ENCODE data around the gene TMEM273.

TMEM273 gene

GRCh38 chr10:49144058-49144720, 44.0 kb downstream of the TMEM273 start:
- Histone ChIP-seq H3K27ac (ENCODE audit: low read depth, low read length) (no peak overlapping the region), H3K4me3 (ENCODE audit: low read depth in 1 of 2, low read length in 2 of 2) (no peak overlapping the region), H3K9me3 (ENCODE audit: control insufficient read depth in 1 of 2, low read length in 2 of 2) (no peaks in the 10 kb centered on the region), H3K9ac (ENCODE audit: low read depth in 1 of 2, low read length in 2 of 2) (no peak overlapping the region), H3K4me1 (ENCODE audit: control insufficient read depth in 1 of 2, insufficient read depth in 2 of 2, low read length in 2 of 2) (peaks cover 0 to 5% of the 10 kb centered on the region in 2 donors), H3K36me3 (ENCODE audit: control insufficient read depth in 1 of 2, insufficient read depth in 2 of 2, low read length in 2 of 2) (no peaks in the 10 kb centered on the region), H3K27me3 (ENCODE audit: control insufficient read depth in 1 of 2, insufficient read depth in 2 of 2, low read length in 2 of 2) (no peaks in the 10 kb centered on the region)

DNA sequence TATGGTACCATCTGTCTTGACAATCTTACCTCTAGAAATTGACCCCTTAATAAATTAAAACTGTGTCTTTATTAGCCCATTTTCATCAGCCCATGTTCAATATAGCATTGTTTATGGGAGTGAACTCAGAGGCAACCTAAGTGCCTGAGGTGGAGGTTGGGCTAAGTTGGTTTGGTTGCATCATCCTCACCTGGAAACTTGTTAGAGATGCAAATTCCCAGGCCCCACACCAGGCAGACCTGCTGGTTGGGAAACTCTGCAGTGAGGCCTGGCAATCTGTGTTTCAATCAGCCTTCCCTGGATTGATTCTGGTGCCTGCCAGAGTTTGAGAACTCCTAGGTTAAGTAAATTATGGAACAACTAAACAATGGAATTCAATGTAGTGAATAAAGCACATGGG, 44.9 kb downstream of the TMEM273 start:
- Histone ChIP-seq H3K27ac (ENCODE audit: low read depth, low read length) (no peak overlapping the region), H3K9me3 (ENCODE audit: control insufficient read depth in 1 of 2, low read length in 2 of 2) (no peaks in the 10 kb centered on the region), H3K36me3 (ENCODE audit: control insufficient read depth in 1 of 2, insufficient read depth in 2 of 2, low read length in 2 of 2) (no peaks in the 10 kb centered on the region), H3K27me3 (ENCODE audit: control insufficient read depth in 1 of 2, insufficient read depth in 2 of 2, low read length in 2 of 2) (no peaks in the 10 kb centered on the region), H3K4me1 (ENCODE audit: control insufficient read depth in 1 of 2, insufficient read depth in 2 of 2, low read length in 2 of 2) (peaks cover 0 to 5% of the 10 kb centered on the region in 2 donors), H3K9ac (ENCODE audit: low read depth in 1 of 2, low read length in 2 of 2) (no peak overlapping the region), H3K4me3 (ENCODE audit: low read depth in 1 of 2, low read length in 2 of 2) (no peak overlapping the region)

- Histone ChIP-seq H3K36me3 (ENCODE audit: control insufficient read depth in 1 of 2, insufficient read depth in 2 of 2, low read length in 2 of 2) (no peaks in the 10 kb centered on the region), H3K9ac (ENCODE audit: low read depth in 1 of 2, low read length in 2 of 2) (no peak overlapping the region), H3K4me1 (ENCODE audit: control insufficient read depth in 1 of 2, insufficient read depth in 2 of 2, low read length in 2 of 2) (peaks cover 0 to 5% of the 10 kb centered on the region in 2 donors), H3K4me3 (ENCODE audit: low read depth in 1 of 2, low read length in 2 of 2) (no peak overlapping the region), H3K9me3 (ENCODE audit: control insufficient read depth in 1 of 2, low read length in 2 of 2) (peaks cover 0 to under 1% of the 10 kb centered on the region in 2 donors), H3K27me3 (ENCODE audit: control insufficient read depth in 1 of 2, insufficient read depth in 2 of 2, low read length in 2 of 2) (no peaks in the 10 kb centered on the region), H3K27ac (ENCODE audit: low read depth, low read length) (no peak overlapping the region)
These were observed 46.5 kb downstream of the TMEM273 start for GRCh38 chr10:49141541-49142332.

DNA sequence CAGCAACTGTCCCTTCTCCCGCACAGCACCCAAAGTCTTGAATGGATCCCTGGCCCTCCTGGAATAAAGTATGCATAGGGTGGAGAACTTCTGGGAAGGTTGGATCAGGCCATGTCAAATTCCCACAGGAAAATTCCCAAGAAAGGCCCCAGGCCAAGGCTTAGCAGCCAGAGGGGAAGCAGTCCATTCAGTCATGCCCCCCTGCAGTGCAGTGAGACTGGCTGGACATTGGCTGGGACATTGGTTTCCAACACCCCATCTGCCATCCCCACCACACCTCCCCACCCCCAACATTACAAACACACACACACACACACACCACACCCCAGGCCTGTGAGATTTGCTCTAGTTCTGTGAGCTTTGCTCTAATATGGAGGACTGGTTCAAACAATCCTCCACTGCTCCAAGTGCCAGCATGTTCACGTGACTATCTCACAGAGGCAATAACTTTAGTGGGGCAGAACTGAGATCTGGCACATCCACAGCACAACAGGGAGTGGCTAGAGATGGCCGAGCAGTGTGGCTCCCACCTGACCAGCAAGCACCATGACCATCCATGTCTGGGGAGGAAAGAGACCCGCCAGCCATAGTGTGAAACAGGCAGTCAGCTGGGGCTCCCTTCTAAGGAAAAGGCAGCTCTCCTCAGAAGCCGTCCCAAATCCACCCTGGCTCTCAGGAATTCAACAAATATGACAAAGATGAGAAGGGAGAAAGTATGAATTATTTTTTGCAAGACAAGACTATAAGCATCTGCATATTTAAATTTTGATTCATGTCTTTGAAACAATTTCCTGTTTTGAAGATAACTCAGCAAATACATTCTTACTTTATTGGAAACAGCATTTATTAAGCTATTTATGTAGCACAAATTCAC, 47.6 kb downstream of the TMEM273 start:
- Histone ChIP-seq H3K9ac (ENCODE audit: low read depth in 1 of 2, low read length in 2 of 2) (no peak overlapping the region), H3K4me1 (ENCODE audit: control insufficient read depth in 1 of 2, insufficient read depth in 2 of 2, low read length in 2 of 2) (peaks cover 3 to 5% of the 10 kb centered on the region in 2 donors), H3K9me3 (ENCODE audit: control insufficient read depth in 1 of 2, low read length in 2 of 2) (peaks cover 0 to 4% of the 10 kb centered on the region in 2 donors), H3K27ac (ENCODE audit: low read depth, low read length) (no peak overlapping the region), H3K27me3 (ENCODE audit: control insufficient read depth in 1 of 2, insufficient read depth in 2 of 2, low read length in 2 of 2) (no peaks in the 10 kb centered on the region), H3K4me3 (ENCODE audit: low read depth in 1 of 2, low read length in 2 of 2) (no peak overlapping the region), H3K36me3 (ENCODE audit: control insufficient read depth in 1 of 2, insufficient read depth in 2 of 2, low read length in 2 of 2) (no peaks in the 10 kb centered on the region)

GRCh38 chr10:49139846-49140195, 48.4 kb downstream of the TMEM273 start:
- Histone ChIP-seq H3K4me3 (ENCODE audit: low read depth in 1 of 2, low read length in 2 of 2) (no peak overlapping the region), H3K9me3 (ENCODE audit: control insufficient read depth in 1 of 2, low read length in 2 of 2) (peaks cover 0 to 4% of the 10 kb centered on the region in 2 donors), H3K27ac (ENCODE audit: low read depth, low read length) (no peak overlapping the region), H3K27me3 (ENCODE audit: control insufficient read depth in 1 of 2, insufficient read depth in 2 of 2, low read length in 2 of 2) (no peaks in the 10 kb centered on the region), H3K9ac (ENCODE audit: low read depth in 1 of 2, low read length in 2 of 2) (no peak overlapping the region), H3K36me3 (ENCODE audit: control insufficient read depth in 1 of 2, insufficient read depth in 2 of 2, low read length in 2 of 2) (no peaks in the 10 kb centered on the region), H3K4me1 (ENCODE audit: control insufficient read depth in 1 of 2, insufficient read depth in 2 of 2, low read length in 2 of 2) (peaks cover 5 to 7% of the 10 kb centered on the region in 2 donors)

GRCh38 chr10:49139028-49139845, 49.0 kb downstream of the TMEM273 start:
- peaks cover 4 to 7% of the 10 kb centered on the region in 2 donors for H3K4me1 ChIP-seq (ENCODE audit: control insufficient read depth in 1 of 2, insufficient read depth in 2 of 2, low read length in 2 of 2)

DNA sequence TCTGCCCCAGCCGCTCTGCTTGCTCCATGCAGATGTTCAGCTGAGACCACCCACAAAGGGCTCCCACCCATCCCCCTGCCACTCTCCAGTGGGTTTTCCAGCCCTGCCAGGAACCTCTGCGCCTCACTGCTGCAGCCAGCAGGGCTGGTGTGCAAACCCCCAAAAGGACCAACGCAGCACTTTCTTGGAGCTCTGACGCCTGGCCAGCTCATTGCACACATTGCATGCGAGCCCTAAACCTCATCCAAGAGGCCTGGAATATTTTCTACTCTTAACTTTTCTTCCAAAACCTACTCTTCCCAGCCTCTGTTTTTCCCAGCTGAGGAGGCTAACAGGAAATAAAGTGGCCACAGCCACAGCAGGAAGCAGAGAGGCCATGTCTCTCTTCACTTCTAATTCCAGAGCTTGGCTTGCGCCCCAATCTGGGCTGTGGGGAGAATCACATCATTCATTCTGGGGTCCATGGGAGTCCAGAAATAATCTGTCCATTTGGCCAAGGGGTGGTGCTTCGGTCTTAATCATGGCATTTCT, 49.8 kb downstream of the TMEM273 start:
- Histone ChIP-seq H3K36me3 (ENCODE audit: control insufficient read depth in 1 of 2, insufficient read depth in 2 of 2, low read length in 2 of 2) (no peaks in the 10 kb centered on the region), H3K27me3 (ENCODE audit: control insufficient read depth in 1 of 2, insufficient read depth in 2 of 2, low read length in 2 of 2) (no peaks in the 10 kb centered on the region), H3K9me3 (ENCODE audit: control insufficient read depth in 1 of 2, low read length in 2 of 2) (peaks cover 0 to 4% of the 10 kb centered on the region in 2 donors), H3K4me3 (ENCODE audit: low read depth in 1 of 2, low read length in 2 of 2) (no peak overlapping the region), H3K27ac (ENCODE audit: low read depth, low read length) (no peak overlapping the region), H3K4me1 (ENCODE audit: control insufficient read depth in 1 of 2, insufficient read depth in 2 of 2, low read length in 2 of 2) (peaks cover 0 to 7% of the 10 kb centered on the region in 2 donors), H3K9ac (ENCODE audit: low read depth in 1 of 2, low read length in 2 of 2) (no peak overlapping the region)

More at GRCh38 chr10:49139028-49139845, 49.0 kb downstream of the TMEM273 start:
- H3K27me3 ChIP-seq (ENCODE audit: control insufficient read depth in 1 of 2, insufficient read depth in 2 of 2, low read length in 2 of 2), result no peaks in the 10 kb centered on the region
- H3K4me3 ChIP-seq (ENCODE audit: low read depth in 1 of 2, low read length in 2 of 2), result no peak overlapping the region
- peaks cover 0 to 4% of the 10 kb centered on the region in 2 donors for H3K9me3 ChIP-seq (ENCODE audit: control insufficient read depth in 1 of 2, low read length in 2 of 2)
- no peaks in the 10 kb centered on the region for H3K36me3 ChIP-seq (ENCODE audit: control insufficient read depth in 1 of 2, insufficient read depth in 2 of 2, low read length in 2 of 2)
- no peak overlapping the region for H3K27ac ChIP-seq (ENCODE audit: low read depth, low read length)
- H3K9ac ChIP-seq (ENCODE audit: low read depth in 1 of 2, low read length in 2 of 2), result no peak overlapping the region

DNA sequence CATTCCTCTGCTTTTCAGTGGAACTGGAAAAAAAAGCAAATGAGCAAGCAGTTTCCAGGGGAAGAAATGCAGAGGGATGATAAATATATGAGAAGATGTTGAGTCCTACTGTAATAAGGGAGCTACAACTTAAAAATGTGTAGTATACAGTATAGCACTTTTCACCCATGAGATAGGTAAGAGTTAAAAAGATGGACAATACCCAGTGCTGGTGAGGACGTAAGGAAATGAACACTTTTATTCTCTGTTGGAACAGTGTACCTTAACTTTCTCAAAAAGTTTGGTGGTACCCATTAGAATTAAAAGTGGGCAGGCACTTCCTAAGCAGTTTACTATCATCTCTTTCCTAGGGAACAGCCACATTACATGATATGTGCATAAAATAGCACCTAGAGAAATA, 51.7 kb downstream of the TMEM273 start:
- peaks cover 0 to 7% of the 10 kb centered on the region in 2 donors for H3K4me1 ChIP-seq (ENCODE audit: control insufficient read depth in 1 of 2, insufficient read depth in 2 of 2, low read length in 2 of 2)
- no peak overlapping the region for H3K4me3 ChIP-seq (ENCODE audit: low read depth in 1 of 2, low read length in 2 of 2)
- no peaks in the 10 kb centered on the region for H3K27me3 ChIP-seq (ENCODE audit: control insufficient read depth in 1 of 2, insufficient read depth in 2 of 2, low read length in 2 of 2)
- peaks cover 0 to 4% of the 10 kb centered on the region in 2 donors for H3K9me3 ChIP-seq (ENCODE audit: control insufficient read depth in 1 of 2, low read length in 2 of 2)
- no peak overlapping the region for H3K9ac ChIP-seq (ENCODE audit: low read depth in 1 of 2, low read length in 2 of 2)
- no peaks in the 10 kb centered on the region for H3K36me3 ChIP-seq (ENCODE audit: control insufficient read depth in 1 of 2, insufficient read depth in 2 of 2, low read length in 2 of 2)
- no peak overlapping the region for H3K27ac ChIP-seq (ENCODE audit: low read depth, low read length)

DNA sequence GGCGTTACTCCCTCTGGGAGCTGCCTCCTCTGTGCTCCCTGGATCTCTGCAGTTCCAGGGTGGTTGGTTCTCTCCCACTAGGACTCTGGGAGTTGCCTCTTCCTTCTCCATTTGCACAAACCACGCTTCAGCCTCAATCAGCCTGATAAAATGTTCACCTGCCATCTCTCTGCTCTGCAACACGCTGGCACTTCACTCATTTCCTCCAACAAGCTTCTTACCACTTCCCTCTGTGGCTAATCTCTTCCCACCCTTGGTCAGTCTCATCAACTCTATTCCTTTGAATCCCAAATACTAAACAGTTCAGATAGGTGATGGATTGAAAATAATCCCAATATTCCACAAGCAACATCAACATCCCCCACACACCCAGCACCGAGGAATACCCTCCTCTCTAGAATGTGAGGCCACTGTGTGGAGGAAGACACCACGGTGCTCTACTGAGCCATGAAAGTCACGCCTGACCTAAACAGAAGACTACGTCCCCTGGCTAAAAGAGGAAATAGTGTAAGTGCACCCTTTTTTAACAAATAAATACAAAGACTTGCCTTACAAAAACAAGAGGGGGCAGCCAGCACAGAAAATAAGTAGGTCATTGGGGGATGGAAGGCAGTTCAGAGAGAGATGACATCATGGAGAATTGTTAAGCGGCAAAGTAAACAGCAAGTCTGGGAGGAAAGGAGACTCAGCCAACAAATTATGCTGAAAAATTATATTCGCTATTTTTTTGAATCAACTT, 52.4 kb downstream of the TMEM273 start:
- H3K4me3 ChIP-seq (ENCODE audit: low read depth in 1 of 2, low read length in 2 of 2), result no peak overlapping the region
- no peaks in the 10 kb centered on the region for H3K36me3 ChIP-seq (ENCODE audit: control insufficient read depth in 1 of 2, insufficient read depth in 2 of 2, low read length in 2 of 2)
- H3K9ac ChIP-seq (ENCODE audit: low read depth in 1 of 2, low read length in 2 of 2), result no peak overlapping the region
- no peaks in the 10 kb centered on the region for H3K27me3 ChIP-seq (ENCODE audit: control insufficient read depth in 1 of 2, insufficient read depth in 2 of 2, low read length in 2 of 2)
- H3K4me1 ChIP-seq (ENCODE audit: control insufficient read depth in 1 of 2, insufficient read depth in 2 of 2, low read length in 2 of 2), result peaks cover 0 to 7% of the 10 kb centered on the region in 2 donors
- peaks cover 0 to 4% of the 10 kb centered on the region in 2 donors for H3K9me3 ChIP-seq (ENCODE audit: control insufficient read depth in 1 of 2, low read length in 2 of 2)
- H3K27ac ChIP-seq (ENCODE audit: low read depth, low read length), result no peak overlapping the region
